Muscle of back (tissue), 11 donors: ENCODE data around the gene GALNT10. TPM values are rescaled to one million over a fixed set of nuclear protein-coding genes. Genes with fewer than 3 reads are reported as not detected.

Experiments used
- DNase-seq, 3 donors: peaks; one replicate each; pipeline versions ENCODE4 v3.0.0 to v3.0.0-alpha.2; 2013
- polyA plus RNA-seq, 10 donors: library from polyadenylated mRNA; unstranded; fragments of 120-200 nt; gene quantifications; one replicate each; pipeline ENCODE4 v1.2.1, GENCODE V29; 2013; ENCODE audit not compliant: insufficient read length in 10 of 10

Gene GALNT10
- polyA plus RNA-seq, 10 donors = 19.7 to 27.9 (median 23.3) TPM

GRCh38 chr5:154202379-154203260 is 12.1 kb downstream of the GALNT10 start:
- no peak for DNase-seq

DNA sequence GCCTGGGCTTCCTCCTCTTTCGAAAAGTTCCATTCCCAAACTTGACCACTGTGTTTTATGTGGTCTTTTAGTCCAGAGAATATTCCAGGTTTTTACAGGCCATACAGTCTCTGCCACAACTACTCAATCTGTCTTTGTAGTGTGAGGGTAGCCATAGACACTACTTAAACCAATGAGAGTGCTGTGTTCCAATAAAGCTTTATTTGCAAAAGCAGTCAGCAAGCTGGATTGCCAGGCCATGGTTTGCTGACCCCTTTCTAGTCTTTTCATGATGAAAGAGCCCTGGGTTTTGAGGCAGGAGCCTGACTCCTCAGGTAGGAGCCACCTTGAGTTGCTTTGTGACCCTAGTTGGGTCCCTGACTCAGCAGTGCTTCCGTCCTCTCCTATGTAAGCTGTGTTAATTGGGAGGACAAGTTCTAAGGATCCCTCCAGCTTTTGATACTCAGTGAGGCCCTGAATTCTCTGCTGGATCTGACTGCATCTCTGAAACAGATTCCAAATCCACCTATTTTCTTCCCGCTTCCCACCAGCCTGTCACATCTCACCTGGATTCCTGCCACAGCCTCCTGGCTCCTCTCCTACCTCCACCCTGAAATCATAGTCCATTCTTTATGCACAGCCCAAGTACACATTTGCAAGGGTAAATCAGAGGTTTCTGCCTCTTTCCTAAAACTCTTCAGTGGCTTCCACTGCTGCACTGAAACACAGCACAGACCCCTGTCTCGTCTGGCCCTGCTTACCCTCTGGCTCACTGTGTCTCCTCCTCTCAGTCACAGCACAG is 13.5 kb downstream of the GALNT10 start:
- DNase-seq = no peak

- no peak for DNase-seq
Observed at GRCh38 chr5:154205441-154206117, 15.0 kb downstream of the GALNT10 start.

DNA sequence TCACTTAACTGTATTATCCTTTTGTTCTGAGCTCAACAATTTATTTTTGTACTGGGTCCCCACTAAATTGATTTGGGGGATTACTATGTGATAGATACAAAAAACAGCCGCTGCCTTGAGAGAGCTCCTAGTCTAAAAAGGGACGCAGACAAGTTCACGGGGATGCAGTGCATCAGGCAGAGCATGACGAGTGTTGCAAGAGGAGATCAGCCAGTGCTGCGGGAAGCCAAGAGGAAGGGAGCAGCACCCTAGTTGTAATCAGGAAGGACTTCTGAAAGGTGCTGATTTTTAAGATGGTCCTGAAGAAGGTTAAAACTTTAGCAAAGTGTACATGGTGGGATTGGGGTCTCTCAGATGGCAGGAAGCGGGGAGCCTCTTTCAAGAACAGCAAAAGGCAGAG is 15.8 kb downstream of the GALNT10 start:
- DNase-seq = no peak

DNA sequence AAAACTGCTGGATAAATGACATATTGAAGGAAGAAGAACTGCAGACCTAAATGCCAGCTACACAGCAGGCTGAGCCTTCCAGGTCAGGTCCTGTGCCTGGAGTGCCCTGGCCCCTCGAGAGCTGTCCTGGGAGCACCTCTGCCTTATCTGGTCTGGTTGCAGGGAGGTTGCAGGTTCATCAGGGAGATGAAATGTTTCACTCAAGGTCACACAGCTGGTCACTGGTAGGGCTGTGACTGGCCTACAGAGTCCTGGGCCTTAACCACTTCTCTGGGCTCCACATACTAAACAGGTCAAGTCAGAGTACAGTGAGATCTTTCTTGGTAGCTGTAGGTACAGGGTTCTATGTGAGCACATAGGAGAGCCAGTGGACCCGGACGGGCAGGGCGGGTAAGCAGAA is 16.7 kb downstream of the GALNT10 start:
- no peak for DNase-seq

- DNase-seq = no peak
Observed at GRCh38 chr5:154209591-154210081, 19.1 kb downstream of the GALNT10 start.

DNA sequence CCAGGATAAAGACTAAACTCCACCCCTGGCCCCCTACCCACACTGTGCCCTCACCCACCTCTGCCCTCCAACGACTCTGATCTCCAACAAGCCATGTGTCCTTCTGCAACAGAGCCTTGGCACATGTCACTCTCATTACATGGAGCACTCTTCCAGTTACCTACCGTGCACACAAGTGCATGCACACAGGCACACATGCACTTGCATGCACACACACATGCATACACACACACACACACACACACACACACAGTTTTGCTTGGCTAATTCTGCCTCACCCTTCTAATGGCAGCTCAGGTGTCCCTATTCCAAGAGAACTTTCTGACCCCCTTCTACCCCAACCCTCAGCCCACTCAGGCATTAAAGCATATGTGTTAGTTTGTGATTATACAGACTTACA is 19.6 kb downstream of the GALNT10 start:
- no peak for DNase-seq

GRCh38 chr5:154211641-154212390 is 21.3 kb downstream of the GALNT10 start:
- DNase-seq = peak in 1 of 3 donors; percentile 76

DNA sequence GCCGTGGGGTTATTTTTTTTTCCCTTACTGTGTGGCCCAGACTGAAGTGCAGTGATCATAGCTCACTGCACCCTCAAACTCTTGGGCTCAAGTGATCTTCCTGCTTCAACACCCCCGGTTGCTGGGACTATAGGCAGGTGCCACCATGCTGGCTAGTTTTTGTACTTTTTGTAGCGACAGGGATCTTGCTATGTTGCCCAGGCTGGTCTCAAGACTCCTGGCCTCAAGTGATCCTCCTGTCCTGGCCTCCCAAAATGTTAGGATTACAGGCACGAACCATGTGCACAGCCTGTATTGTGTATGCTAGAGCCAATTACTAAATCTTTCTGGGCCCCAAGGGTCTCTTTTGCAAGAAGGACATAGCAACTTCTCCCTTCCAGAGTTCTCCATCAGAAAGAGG is 23.1 kb downstream of the GALNT10 start:
- no peak for DNase-seq

DNA sequence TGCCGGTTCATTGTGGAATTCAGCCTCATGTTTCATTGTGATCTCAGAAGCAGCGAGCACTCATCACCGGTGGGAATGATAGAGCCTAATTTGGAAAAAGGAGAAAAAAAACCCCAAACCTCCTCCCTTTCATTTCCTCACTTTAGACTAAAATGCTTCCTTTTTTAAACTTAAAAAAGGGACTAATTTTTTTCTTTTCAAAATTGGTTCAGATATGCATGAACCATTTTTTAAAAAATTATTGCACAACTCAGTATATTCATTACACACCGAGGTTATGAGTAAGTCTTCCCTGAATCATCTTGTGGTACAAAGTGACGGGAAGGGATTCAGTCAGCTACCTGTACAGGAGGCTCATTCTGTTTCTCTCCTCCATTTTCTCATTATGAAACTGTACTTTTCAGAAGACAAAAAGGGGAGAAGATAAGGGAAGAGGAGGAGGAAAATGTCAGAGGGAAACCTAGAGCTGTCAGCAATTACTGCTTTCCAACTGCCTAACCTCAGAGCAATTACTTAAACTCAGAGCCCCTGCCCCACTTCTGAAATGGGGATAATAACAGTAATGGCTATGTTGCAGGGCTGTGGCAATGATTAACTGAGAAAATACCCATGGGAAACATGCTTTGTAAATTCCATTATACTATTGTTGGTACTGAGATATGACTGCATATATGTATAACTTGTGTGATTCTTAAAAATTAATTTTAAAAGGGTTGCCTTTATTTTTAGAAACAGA is 24.0 kb downstream of the GALNT10 start:
- no peak for DNase-seq

DNA sequence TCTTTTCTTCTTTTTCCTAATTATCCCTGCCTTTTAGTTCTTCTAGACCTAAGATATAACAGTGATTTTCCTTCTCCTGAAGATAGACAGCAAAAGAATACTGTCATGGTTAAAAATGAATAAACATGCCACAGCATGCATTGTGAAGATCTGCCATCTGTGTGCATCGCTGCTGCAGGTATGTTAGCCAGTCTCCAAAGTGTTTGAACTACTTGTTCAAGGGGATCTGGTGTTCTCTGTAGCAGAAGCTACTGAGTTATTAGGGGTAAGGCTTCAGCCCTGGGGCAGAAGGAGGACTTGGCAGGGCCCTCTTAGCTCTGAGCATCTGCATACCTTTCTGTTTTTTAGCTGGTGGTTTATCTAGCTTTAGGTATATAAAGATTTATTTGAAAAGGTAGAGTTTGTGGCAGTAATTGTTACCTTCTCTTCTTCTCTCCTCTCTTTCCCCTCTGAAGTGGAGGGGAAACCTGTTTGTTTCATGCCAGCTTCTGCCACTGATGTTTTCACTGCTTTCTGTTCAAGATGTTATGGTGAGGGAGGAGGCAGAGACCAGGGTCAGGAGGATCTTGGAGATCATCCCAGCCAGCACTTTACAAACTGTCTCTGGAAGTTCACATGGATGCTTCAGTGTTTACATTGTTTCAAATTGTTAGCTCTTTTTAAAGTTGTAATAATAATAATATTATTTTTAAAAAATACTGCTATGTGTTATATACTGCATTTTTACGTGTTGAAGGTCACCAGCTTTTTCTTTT is 25.2 kb downstream of the GALNT10 start:
- no peak for DNase-seq

DNA sequence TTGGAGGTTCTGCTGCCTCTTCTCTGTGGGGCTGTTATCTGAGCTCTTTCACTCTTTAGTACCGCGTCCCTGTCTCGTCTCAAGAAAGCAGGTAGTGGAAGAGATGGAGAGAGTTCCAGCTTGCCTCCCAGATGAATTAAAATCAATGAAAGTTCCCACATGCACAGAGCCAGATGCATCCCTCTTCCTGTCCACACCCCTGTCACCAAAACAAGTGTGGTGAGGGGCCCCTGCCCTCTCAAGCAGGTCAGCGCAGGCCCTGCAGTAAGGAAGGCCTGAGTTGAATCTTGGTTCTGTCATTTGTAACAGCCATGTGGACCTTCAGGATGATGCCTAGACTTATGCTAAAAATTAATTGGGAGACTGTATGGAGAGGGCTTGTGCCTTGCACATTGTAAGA is 26.9 kb downstream of the GALNT10 start:
- no peak for DNase-seq

DNA sequence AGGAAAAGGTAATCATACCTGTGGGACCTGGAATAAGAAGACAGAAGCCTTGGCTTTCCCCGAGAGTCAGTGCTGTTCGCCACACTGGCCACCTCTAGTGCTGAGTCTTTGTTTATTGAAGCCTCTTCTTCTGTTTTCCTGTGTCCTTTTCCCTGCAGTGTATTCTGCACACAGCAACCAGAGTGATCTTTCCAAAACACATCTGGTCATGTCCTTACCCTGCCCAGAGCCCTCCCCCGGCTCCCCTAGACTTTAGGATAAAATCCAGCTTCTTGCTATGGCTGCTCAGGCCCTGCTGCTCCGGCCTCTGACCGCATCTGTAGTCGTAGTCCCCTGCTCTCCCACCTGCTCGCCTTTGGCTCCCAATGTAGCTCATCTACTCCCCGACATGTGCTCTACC is 28.3 kb downstream of the GALNT10 start:
- DNase-seq = peak in 2 of 3 donors; percentile 29 to 71

DNA sequence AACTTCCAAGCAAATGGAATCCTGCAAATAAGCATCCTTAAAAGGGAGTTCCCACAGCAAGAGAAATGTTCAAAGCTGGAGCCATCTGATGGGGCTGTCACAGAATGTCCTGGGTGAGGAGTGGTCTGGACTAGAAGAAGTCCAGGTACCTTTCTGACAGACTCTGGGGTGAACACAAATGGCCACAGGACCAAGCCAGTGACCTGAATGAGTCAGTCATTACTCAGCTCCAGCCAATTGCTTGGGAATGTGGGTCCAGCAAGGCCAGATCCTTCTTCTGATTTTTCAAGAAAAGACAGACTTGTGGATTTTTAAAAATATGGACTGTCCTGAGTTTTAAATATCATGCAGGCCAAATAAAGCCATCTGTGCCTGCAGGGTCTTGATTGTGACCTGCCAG is 30.1 kb downstream of the GALNT10 start:
- no peak for DNase-seq

- DNase-seq = peak in 1 of 3 donors; percentile 84
Observed at GRCh38 chr5:154221371-154221896, 30.9 kb downstream of the GALNT10 start.

DNA sequence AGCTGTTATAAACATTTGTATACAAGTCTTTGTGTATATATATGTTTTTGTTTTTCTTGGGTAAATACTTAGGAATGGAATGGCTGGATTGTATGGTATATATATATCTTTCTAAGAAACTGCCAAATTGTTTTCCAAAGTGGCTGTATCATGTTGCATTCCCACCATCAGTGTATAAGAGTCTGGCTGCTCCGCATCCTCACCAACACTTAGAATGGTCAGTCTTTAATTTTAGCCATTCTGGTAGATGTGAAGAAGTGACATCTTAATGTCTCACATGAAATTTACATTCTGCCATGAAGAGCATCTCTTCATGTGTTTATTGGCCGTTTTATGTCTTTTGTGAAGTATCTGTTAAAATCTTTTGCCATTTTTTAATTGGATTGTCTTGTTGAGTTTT is 31.9 kb downstream of the GALNT10 start:
- no peak for DNase-seq

- no peak for DNase-seq
Observed at GRCh38 chr5:154223320-154223719, 32.8 kb downstream of the GALNT10 start.

DNA sequence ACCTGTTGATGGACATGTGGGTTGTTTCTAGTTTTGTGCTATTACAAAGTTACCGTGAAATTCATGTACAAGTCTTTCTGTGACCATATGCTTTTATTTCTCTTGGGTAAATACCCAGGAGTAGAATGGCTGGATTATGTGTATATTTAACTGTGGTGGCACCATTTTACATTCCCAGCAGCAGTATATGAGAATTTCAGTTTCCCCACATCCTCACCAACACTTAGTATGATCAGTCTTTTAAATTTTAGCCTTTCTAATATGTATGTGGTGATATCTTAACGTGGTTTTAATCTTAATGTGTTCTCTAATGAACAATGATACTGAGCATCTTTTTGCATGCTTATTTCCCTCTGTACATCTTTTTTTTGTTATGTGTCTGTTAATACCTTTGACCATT is 36.6 kb downstream of the GALNT10 start:
- no peak for DNase-seq

DNA sequence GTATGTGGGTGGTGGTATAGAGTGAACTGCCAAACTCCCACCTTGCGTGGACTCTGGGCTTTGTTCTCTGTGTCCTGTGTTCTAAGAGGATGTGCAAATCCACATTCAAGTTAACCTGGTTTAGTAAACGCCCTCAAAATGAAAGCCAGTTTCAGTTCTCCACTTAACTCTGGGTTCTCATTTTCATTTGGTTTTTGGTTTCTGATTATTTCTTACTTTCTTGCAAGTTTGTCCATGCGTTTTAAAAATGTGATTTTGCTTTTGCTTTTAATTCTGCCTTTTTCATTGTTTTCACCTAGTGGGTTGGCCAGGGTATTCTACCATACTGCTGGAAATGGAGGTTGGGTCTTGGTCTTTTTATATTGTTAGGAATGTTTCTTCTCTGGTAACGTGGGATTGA is 38.2 kb downstream of the GALNT10 start:
- no peak for DNase-seq

GRCh38 chr5:154230526-154230925 is 40.0 kb downstream of the GALNT10 start:
- no peak for DNase-seq
